Measurements from ENCODE around the gene SIN3B.
"Not testable (repeated sequence)": the region's sequence is repeated elsewhere in the genome, so short reads cannot be mapped to it uniquely, and the experiment has no call there.

SIN3B gene

GRCh38 chr19:16791942-16792341 is 37.3 kb upstream of the SIN3B start:
- DNase-seq (ENCODE audit: low spot score) = no peak
- no peak for TF ChIP-seq CTCF (IDR thresholded peaks at IDR 0.05; ENCODE audit: extremely low read depth, missing control alignments)

- DNase-seq (ENCODE audit: low spot score) = no peak
- TF ChIP-seq CTCF (IDR thresholded peaks at IDR 0.05; ENCODE audit: extremely low read depth, missing control alignments) = no peak
Observed at GRCh38 chr19:16794456-16795441, 34.4 kb upstream of the SIN3B start.

- DNase-seq (ENCODE audit: low spot score) = no peak
- TF ChIP-seq CTCF (IDR thresholded peaks at IDR 0.05; ENCODE audit: extremely low read depth, missing control alignments) = no peak
Observed at GRCh38 chr19:16795731-16796130, 33.5 kb upstream of the SIN3B start.

- no peak for DNase-seq (ENCODE audit: low spot score)
- no peak for TF ChIP-seq CTCF (IDR thresholded peaks at IDR 0.05; ENCODE audit: extremely low read depth, missing control alignments)
Observed at GRCh38 chr19:16797876-16798275, 31.3 kb upstream of the SIN3B start.

- DNase-seq (ENCODE audit: low spot score) = not testable (repeated sequence)
Observed at GRCh38 chr19:16798326-16798725, 30.9 kb upstream of the SIN3B start.

- no peak for TF ChIP-seq CTCF (IDR thresholded peaks at IDR 0.05; ENCODE audit: extremely low read depth, missing control alignments)
- no peak for DNase-seq (ENCODE audit: low spot score)
Observed at GRCh38 chr19:16799740-16800139, 29.5 kb upstream of the SIN3B start.

- TF ChIP-seq CTCF (IDR thresholded peaks at IDR 0.05; ENCODE audit: extremely low read depth, missing control alignments) = no peak
- DNase-seq (ENCODE audit: low spot score) = no peak
Observed at GRCh38 chr19:16801600-16802013, 27.6 kb upstream of the SIN3B start.

- no peak for DNase-seq (ENCODE audit: low spot score)
- no peak for TF ChIP-seq CTCF (IDR thresholded peaks at IDR 0.05; ENCODE audit: extremely low read depth, missing control alignments)
Observed at GRCh38 chr19:16804176-16804575, 25.0 kb upstream of the SIN3B start.
